GM12878 (cell line): Measurements from ENCODE around the gene TMEM214.

ENCODE experiments used
- JUNB ChIP-seq: IDR thresholded peaks from 2 replicates; pipeline ENCODE4 v1.6.1; 2016; ENCODE audit warnings: antibody characterized with exemption, mild to moderate bottlenecking
- POLR2A ChIP-seq: IDR thresholded peaks from 2 replicates; pipeline ENCODE4 v1.6.1; 2011; ENCODE audit warnings: low read depth, mild to moderate bottlenecking, low read length
- TF ChIP-seq, protein P1 (sequence below), 3 experiments: IDR thresholded peaks in 2 of 3; conservative IDR thresholded peaks in 1 of 3; 2 replicates each; pipeline ENCODE4 v1.5.1; 2011; ENCODE audit warnings: low read depth in 3 of 3, low read length in 3 of 3, mild to moderate bottlenecking in 3 of 3, control low read depth in 2 of 3, moderate library complexity in 2 of 3, inconsistent platforms in 1 of 3, mixed read lengths in 1 of 3; ENCODE audit not compliant: control insufficient read depth in 2 of 3, insufficient read depth in 1 of 3; ENCODE audit errors: extremely low read depth in 1 of 3

- TF ChIP-seq POLR2A: peak; percentile 95
- TF ChIP-seq, protein P1, sequence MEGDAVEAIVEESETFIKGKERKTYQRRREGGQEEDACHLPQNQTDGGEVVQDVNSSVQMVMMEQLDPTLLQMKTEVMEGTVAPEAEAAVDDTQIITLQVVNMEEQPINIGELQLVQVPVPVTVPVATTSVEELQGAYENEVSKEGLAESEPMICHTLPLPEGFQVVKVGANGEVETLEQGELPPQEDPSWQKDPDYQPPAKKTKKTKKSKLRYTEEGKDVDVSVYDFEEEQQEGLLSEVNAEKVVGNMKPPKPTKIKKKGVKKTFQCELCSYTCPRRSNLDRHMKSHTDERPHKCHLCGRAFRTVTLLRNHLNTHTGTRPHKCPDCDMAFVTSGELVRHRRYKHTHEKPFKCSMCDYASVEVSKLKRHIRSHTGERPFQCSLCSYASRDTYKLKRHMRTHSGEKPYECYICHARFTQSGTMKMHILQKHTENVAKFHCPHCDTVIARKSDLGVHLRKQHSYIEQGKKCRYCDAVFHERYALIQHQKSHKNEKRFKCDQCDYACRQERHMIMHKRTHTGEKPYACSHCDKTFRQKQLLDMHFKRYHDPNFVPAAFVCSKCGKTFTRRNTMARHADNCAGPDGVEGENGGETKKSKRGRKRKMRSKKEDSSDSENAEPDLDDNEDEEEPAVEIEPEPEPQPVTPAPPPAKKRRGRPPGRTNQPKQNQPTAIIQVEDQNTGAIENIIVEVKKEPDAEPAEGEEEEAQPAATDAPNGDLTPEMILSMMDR (IDR thresholded peaks at IDR 0.05 in 2 of 3, conservative IDR thresholded peaks at IDR 0.05 in 1 of 3; ENCODE audit: control insufficient read depth in 2 of 3, extremely low read depth in 1 of 3, insufficient read depth in 1 of 3, low read depth in 3 of 3, low read length in 3 of 3): no peak
- no peak for TF ChIP-seq JUNB
These were observed at the start of gene TMEM214 for GRCh38 chr2:27032495-27033252.
